GM12872 (cell line): Measurements from ENCODE around the gene RAMP3.

Experiments used
- TF ChIP-seq, protein P1 (sequence below): IDR thresholded peaks from 3 replicates; pipeline ENCODE4 v1.5.1; 2011; ENCODE audit warnings: low read depth, mild to moderate bottlenecking, low read length, moderate library complexity; ENCODE audit not compliant: insufficient read depth

RAMP3 gene

DNA sequence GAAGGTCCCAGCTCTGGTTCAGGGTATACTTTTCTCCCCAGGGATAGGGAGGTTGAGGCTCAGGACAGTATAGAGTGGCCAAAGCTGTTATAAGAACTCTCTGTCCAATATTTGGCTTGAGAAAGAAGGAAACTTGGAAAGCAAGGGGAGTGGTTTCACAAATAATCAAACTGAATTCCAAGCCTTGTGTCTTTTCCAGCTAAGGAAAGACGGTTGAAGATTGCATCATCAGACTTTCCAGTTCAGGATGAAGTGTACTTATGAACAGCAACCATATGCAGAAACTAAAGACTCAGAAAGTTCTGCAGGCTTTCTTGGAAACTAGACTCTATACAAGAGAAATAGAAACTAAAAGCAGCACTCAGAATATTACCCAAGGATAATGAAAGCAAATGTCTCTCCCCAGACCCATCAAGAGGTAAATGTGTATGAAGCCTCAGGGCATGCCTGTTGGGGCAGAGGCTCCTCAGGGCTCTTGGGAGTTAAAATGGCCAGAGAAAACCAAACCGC lies 46.4 kb downstream of the RAMP3 start:
- TF ChIP-seq, protein P1, sequence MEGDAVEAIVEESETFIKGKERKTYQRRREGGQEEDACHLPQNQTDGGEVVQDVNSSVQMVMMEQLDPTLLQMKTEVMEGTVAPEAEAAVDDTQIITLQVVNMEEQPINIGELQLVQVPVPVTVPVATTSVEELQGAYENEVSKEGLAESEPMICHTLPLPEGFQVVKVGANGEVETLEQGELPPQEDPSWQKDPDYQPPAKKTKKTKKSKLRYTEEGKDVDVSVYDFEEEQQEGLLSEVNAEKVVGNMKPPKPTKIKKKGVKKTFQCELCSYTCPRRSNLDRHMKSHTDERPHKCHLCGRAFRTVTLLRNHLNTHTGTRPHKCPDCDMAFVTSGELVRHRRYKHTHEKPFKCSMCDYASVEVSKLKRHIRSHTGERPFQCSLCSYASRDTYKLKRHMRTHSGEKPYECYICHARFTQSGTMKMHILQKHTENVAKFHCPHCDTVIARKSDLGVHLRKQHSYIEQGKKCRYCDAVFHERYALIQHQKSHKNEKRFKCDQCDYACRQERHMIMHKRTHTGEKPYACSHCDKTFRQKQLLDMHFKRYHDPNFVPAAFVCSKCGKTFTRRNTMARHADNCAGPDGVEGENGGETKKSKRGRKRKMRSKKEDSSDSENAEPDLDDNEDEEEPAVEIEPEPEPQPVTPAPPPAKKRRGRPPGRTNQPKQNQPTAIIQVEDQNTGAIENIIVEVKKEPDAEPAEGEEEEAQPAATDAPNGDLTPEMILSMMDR: no peak

DNA sequence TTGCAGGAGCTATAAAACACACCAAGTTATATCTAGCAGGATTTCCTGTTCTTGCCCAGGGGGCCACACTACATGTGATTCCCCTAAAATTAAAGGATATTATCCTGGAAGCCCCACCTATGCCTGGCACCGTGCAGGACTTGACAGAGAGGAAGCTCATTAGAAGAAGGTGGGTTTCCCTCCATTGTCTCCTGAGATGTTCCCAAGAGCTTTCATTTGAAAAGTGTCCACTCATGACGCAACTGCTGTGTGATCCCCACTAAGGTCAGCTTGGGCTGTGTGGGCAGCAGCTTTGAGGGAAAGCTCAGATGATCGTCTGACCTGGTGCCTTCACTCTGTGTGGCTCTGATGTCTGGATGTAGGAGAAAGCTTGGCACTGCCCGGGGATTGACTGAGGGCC lies 53.5 kb downstream of the RAMP3 start:
- TF ChIP-seq, protein P1: no peak

DNA sequence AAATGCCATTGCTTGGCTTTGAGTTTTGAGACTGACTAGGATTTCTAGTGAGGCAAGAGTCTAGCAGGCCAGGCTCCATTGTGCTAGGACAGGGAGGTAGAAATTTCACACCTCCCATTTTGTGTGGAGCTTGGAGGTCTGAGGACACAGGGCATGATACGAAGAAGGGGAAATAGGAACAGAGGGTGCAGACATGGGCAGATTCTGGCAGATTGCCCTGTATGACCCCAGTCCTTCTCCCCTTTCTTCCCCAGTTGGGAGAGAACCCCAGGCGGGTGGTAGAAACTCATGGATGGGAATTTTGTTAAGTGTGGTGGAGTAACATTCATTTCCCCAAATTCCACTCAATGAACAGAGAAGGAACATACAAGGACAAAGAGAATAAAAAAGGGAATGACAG lies 54.4 kb downstream of the RAMP3 start:
- TF ChIP-seq, protein P1: no peak

DNA sequence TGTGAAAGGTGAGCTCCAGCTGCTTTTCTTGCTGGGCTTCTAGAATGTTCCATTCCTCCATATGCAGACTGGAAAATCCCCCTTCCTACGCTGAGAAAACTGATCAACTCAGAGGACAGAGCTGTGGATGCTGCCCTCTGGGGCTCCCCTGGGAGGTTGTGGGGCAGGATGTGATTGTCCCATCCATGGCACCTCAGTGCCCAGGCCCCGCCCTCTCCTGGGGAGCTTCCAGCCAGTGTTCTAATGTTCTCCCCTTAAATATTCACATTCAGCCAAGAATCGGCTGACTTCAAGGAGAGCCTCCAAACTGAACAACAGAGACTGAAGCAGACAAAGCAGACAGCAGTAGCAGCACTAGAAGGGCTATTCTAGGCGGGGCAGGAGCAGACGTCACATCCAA lies 55.0 kb downstream of the RAMP3 start:
- TF ChIP-seq, protein P1: no peak

DNA sequence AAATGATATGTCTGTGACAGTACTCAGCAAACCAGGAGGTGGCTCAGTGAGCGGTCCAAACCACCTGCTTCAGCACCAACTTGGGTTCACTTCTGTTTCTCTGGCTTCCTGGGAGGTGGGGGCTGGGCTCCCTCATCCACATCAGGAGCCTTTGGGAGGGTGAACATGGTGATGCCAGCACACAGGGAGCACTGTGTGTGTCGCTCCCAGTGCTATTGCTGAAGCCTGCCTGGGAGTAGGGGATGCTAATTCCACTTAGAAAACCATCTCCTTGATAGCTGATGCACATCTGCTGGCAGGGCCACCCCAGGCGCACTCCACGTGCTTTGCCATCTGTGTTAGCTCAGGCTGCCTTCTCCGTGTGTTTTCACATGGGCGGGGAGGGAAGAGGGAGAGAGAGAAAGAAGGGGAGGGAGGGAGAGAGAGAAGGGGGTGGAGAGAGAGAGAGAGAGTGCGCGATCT lies 58.0 kb downstream of the RAMP3 start:
- TF ChIP-seq, protein P1: no peak

DNA sequence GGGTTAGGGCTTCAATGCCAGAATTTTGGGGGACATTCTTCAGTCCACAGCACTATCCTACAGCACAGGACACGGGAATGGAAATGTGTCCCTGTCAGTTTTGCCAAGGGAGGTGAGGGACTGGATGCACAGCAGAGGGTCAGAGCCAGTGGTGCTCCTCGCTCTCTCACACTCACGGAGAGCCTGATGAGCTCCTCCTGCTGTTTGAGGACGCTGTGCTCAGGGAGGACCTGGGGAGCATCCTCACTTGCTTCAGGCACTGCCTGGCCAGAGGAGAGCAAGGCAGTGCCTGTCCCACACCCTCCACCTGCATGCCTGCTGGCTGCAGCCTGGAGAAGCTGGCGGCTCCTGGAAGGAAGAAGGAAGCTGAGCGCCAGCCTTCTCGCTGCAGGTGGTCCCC lies 58.6 kb downstream of the RAMP3 start:
- TF ChIP-seq, protein P1: no peak

DNA sequence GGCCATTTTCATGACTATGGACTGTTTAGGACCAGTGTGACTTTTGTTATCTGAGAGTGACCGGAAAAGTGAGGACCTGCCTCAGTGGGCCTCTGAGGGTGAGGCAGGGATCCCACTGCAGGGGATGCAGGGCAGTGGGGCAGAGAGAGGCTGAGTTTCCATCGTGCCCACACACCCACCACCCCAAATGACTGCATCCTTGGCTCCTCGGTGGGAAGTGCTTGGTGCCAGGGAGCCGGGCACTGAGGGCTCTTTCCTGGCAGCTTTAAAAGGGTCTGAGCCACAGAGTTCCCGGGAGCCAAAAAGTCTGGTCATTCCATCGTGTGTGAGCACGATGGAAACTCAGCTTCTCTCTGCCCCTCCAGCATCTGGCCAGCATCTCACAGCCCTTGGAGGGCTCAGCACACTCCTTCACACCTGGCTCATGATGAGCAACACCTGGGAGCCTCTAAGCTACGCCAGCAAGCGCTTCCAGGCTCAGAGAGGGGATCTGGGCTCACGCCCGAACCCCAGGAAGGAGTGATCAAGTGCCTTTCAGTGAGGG lies 59.1 kb downstream of the RAMP3 start:
- TF ChIP-seq, protein P1: no peak
